Tibial artery (tissue), 4 donors: ENCODE data around the gene RNF223.

Experiments
- DNase-seq, 2 donors: peaks; one replicate each; pipeline ENCODE4 v3.0.0-alpha.2; 2019
- H3K27ac ChIP-seq, 2 donors: fragments of 200-600 bp; sonication (generic) in 1 of 2; 1 replicate in 1 of 2; 2 replicates in 1 of 2; pipeline ENCODE4 v1.5.1; 2018 to 2019; ENCODE audit warnings: mild to moderate bottlenecking in 1 of 2
- H3K27me3 ChIP-seq, 2 donors: fragments of 200-600 bp; sonication (generic) in 1 of 2; one replicate each; pipeline versions ENCODE4 v1.5.1 to v1.6.0; 2016 to 2019
- H3K36me3 ChIP-seq, 3 donors: fragments of 200-600 bp; sonication (generic) in 2 of 3; one replicate each; pipeline ENCODE4 v1.5.1; 2016 to 2019; ENCODE audit warnings: mild to moderate bottlenecking in 2 of 3
- H3K4me1 ChIP-seq, 4 donors: fragments of 200-600 bp; sonication (generic) in 2 of 4; 1 replicate in 3 of 4; 2 replicates in 1 of 4; pipeline ENCODE4 v1.5.1; 2016 to 2019
- H3K4me3 ChIP-seq, 2 donors: fragments of 200-600 bp; sonication (generic) in 1 of 2; 1 replicate in 1 of 2; 2 replicates in 1 of 2; pipeline ENCODE4 v1.5.1; 2018 to 2019; ENCODE audit warnings: mild to moderate bottlenecking in 2 of 2
- H3K9me3 ChIP-seq, 3 donors: fragments of 200-600 bp; sonication (generic) in 1 of 3; one replicate each; pipeline ENCODE4 v1.5.1; 2016 to 2019
- intact Hi-C: fragments of 100-400 bp; cut with DNase I; formaldehyde crosslinking; loops from one replicate; pipeline ENCODE4 v1.15.0; 2023; ENCODE audit warnings: low total_unique reads
- TF ChIP-seq, protein P1 (sequence below), 2 experiments: fragments of 200-600 bp in 1 of 2; fragments of 450-650 bp in 1 of 2; IDR thresholded peaks; one replicate each; pipeline ENCODE4 v1.5.1; 2017 to 2019; ENCODE audit warnings: antibody characterized with exemption in 2 of 2, mild to moderate bottlenecking in 1 of 2, moderate library complexity in 1 of 2

RNF223 gene

DNA sequence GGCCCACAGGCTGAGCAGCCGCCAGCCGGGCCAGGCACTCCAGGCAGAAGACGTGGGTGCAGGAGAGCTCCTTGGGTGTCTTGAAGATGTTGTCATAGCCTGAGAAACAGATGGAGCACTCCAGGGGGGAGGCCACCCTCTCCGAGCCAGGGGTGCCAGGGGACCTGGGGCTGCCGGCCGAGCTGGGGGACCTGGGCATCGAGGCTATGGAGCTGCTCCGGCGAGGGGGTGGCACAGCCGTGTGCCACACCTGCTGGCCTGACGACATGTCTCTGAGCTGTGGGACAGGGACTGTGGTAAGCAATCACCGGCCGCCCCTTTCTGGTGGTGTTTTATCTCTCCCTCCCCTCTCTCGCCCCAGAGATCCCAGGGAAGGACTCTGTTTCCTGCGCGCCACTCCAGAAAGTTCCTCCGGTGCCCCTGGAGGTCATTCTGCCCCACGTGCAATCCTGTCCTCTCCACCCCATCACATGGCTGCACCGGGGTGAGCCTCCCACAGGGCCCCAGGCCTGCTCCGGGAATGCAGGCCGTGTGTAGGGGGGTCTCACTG is 1.7 kb downstream of the RNF223 start:
- peaks cover 3 to 86% of the 10 kb centered on the region in 2 donors for H3K27me3 ChIP-seq
- TF ChIP-seq, protein P1, sequence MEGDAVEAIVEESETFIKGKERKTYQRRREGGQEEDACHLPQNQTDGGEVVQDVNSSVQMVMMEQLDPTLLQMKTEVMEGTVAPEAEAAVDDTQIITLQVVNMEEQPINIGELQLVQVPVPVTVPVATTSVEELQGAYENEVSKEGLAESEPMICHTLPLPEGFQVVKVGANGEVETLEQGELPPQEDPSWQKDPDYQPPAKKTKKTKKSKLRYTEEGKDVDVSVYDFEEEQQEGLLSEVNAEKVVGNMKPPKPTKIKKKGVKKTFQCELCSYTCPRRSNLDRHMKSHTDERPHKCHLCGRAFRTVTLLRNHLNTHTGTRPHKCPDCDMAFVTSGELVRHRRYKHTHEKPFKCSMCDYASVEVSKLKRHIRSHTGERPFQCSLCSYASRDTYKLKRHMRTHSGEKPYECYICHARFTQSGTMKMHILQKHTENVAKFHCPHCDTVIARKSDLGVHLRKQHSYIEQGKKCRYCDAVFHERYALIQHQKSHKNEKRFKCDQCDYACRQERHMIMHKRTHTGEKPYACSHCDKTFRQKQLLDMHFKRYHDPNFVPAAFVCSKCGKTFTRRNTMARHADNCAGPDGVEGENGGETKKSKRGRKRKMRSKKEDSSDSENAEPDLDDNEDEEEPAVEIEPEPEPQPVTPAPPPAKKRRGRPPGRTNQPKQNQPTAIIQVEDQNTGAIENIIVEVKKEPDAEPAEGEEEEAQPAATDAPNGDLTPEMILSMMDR (IDR thresholded peaks at IDR 0.05): no peak
- no peak overlapping the region for H3K27ac ChIP-seq
- H3K4me3 ChIP-seq: no peak overlapping the region
- no peaks in the 10 kb centered on the region for H3K36me3 ChIP-seq
- intact Hi-C loops: loop anchor here (5.0 kb wide), 1 partner anchor 45 kb away; no protein-coding TSS in a partner anchor
- H3K9me3 ChIP-seq: no peaks in the 10 kb centered on the region
- DNase-seq: no peak
- peaks cover 0 to 44% (median 16%) of the 10 kb centered on the region in 4 donors for H3K4me1 ChIP-seq

DNA sequence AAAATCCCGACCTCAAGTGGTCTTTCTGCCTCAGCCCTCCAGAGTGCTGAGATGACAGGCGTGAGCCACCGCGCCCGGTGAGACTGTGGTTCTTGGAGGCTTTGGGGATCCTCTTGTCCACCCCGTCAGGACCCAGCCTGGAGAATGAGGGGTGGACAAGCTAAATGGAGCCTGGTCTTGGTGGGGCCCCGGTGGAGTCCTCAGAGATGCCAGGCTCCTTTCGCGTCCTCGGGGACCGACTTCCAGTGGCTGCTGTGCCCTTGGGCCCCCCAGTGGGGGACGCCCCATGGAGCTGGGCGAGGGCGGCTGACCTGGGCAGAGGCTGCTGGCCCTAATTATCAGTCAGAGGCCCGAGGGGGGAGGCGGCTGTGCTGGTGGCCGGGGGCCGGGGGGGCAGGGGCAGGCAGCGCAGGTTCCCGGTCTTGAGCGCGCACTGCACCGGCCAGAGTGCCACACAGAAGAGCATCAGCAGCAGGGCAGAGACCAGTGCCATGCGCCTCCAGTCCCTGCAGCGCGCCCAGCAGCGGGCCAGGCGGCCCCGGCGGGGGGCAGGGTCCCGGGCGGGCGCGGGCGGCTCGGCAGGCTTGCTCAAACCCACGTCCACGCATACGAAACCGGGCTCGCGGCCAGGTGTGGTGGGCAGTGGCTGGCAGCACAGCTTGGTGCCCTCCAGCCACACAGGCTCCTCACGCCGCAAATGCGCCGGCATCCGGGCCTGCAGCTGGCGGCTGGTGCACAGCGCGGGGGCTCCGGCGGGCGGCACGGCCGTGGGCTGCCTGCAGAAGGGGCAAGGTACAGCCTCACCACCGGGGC is 2.4 kb downstream of the RNF223 start:
- H3K36me3 ChIP-seq: no peaks in the 10 kb centered on the region
- no peak overlapping the region for H3K4me3 ChIP-seq
- peaks cover 0 to 44% (median 16%) of the 10 kb centered on the region in 4 donors for H3K4me1 ChIP-seq
- H3K27me3 ChIP-seq: peaks cover 3 to 93% of the 10 kb centered on the region in 2 donors
- intact Hi-C loops: loop anchor here (5.0 kb wide), 1 partner anchor 44 kb away; no protein-coding TSS in a partner anchor
- TF ChIP-seq, protein P1 (IDR thresholded peaks at IDR 0.05): no peak
- DNase-seq: no peak
- H3K9me3 ChIP-seq: no peaks in the 10 kb centered on the region
- no peak overlapping the region for H3K27ac ChIP-seq

DNA sequence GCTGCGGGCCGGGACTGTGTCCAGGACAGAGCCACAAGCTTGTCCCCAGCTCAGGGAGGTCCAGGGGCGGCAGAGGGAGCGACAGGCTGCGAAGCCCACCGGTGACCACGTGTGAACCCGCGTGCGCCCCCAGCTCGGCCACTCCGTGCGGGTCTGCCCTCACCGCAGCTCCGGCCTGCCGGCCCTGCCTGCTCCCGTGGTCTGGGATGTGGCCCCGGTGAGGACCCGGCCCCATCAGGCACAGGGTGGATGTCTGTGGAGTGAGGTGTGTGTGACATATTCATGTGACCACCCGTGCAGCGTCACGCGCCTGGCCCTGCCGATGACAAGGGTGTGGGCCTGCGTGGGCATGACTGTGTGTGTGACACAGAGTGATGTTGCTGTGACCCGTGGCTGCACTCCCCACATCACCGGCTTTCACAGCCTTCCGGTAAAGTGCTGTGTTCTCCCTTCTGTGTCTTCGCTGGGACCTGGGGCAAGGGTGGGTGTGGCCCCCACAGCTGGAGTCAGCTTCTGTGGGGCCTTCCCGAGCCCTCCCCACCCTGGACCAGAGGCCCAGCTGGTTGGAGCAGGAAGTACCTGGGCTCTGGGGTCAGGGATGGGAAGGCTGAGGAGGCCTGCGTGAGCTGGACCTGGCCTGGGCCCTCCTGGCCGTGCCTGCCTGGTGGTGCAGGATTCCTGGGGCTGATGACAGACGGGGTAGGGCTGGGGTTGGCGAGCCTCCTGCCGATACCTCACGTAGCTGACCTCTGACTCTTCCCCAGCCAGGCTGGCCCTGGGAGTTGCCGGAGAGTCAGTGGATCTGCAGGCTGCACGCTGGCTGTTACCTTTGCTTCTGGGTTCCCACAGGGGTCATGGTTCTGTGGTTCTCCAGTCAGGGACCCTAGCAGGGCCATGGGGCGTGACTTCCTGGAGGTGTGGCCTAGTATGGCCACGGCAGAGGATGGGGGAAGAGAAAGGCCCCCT is 4.1 kb downstream of the RNF223 start:
- Histone ChIP-seq H3K4me1 (peaks cover 0 to 44% (median 16%) of the 10 kb centered on the region in 4 donors), H3K36me3 (no peaks in the 10 kb centered on the region), H3K27ac (no peak overlapping the region), H3K9me3 (no peaks in the 10 kb centered on the region), H3K27me3 (peaks cover 3 to 92% of the 10 kb centered on the region in 2 donors), H3K4me3 (peak overlapping the region in 1 of 2 donors; percentile 52)
- DNase-seq: no peak
- TF ChIP-seq, protein P1 (IDR thresholded peaks at IDR 0.05): no peak
- intact Hi-C loops: loop anchor here (5.0 kb wide), 1 partner anchor 43 kb away; no protein-coding TSS in a partner anchor

DNA sequence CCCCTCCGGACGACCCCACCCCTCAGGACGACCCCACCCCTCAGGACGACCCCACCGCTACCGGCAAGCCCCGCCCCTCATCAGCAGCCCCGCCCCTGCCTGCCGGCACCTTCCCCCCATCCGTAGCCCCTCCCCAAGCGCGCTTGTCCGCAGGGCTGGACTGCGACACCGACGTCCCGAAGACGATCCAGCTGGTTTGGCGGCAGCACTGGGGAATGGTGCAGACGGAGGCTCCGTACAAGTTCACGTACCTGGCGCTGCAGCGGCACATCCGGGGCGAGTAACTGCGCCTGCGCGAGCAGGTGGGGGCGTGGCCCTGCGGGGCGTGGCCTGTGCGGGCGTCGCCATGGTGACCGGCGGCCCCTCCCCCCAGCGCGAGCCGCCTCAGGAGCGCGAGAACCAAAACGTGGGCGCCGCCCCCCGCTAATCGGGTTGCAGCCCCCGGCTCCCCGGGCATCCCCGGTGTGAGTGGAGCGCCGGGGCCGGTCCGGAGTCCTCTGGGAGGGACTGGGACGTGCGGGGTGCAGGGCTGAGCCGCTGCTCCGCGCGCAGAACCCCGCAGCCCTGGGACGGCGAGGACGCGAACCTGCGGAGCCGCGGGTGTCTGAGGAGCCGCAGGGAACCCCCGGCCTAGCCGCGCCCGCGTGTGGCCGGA is 4.9 kb downstream of the RNF223 start:
- no peak overlapping the region for H3K27ac ChIP-seq
- TF ChIP-seq, protein P1 (IDR thresholded peaks at IDR 0.05): no peak
- intact Hi-C loops: no loop called here
- H3K27me3 ChIP-seq: peaks cover 3 to 90% of the 10 kb centered on the region in 2 donors
- no peaks in the 10 kb centered on the region for H3K9me3 ChIP-seq
- no peaks in the 10 kb centered on the region for H3K36me3 ChIP-seq
- no peak for DNase-seq
- peak overlapping the region; percentile 41 to 52 for H3K4me3 ChIP-seq
- H3K4me1 ChIP-seq: peaks cover 0 to 43% (median 17%) of the 10 kb centered on the region in 4 donors
